GM21360 (cell line): ENCODE data around the gene COL1A2.

Experiments
- ATAC-seq: cut with Tn5 transposase; IDR thresholded peaks from one replicate; pipeline ENCODE4 v1.9.1; 2021; ENCODE audit warnings: mild to moderate bottlenecking, moderate library complexity; ENCODE audit not compliant: unreplicated experiment

The COL1A2 gene

DNA sequence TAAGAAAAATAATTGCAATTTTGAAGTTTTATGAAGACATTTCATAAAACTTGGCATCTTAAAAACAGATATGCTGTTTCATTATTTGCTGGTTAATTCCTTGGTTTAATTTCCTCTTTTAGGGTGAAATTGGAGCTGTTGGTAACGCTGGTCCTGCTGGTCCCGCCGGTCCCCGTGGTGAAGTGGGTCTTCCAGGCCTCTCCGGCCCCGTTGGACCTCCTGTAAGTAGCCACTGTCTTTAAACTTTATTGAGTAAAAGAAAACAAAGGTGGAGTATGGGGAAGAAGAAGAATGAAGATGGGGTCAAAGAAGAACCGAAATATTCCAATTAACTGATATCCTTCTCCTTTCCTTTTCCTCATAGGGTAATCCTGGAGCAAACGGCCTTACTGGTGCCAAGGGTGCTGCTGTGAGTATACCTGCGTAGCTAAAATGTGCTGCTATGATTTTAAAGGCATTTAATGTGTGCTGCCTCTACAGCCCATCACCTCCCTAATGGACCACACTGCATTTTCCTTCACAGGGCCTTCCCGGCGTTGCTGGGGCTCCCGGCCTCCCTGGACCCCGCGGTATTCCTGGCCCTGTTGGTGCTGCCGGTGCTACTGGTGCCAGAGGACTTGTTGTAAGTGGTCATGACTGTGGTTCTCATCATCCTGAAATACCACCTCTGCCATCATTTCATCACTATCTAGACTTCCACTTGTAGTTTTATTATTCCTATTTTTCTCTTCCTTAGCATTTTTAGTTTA is 14.7 kb downstream of the COL1A2 start:
- ATAC-seq: no peak

DNA sequence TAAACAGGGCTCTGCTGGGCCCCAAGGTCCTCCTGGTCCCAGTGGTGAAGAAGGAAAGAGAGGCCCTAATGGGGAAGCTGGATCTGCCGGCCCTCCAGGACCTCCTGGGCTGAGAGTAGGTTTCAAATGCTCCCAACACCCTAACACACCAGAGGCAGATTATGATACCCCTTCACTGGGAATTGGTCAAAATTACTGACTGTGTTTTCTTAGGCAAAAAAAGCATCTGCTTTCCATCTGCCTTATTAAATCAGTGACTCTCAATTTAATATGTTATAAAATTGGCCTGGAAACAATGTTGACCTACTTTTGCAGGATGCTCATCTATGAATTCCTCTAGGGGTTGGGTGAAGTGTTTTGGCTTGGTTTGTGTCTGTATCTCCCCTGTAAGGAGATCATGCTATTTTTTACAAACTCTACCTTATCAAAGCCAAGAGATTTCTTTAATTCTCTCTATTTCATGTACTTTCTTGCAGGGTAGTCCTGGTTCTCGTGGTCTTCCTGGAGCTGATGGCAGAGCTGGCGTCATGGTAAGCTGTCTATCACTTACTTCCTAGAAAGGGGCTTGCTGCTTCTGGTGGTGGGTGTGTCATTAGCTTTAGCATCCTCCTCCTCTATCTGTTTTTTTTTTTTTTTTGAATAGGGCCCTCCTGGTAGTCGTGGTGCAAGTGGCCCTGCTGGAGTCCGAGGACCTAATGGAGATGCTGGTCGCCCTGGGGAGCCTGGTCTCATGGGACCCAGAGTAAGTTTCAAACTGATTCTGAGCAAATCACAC is 15.9 kb downstream of the COL1A2 start:
- no peak for ATAC-seq

DNA sequence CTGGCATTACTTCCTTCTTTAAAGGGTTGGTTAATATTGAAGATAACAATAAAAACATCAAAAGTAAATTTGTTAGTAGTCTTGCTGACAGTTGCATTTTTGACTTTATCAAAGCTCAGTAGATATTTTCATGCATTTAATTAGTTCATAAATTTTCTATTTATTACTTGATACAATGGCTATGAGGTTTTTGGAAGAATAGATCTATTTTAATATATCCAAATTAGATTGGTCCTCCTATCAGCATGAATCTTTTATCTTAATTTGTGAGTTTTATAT is 16.4 kb downstream of the COL1A2 start:
- ATAC-seq: no peak

DNA sequence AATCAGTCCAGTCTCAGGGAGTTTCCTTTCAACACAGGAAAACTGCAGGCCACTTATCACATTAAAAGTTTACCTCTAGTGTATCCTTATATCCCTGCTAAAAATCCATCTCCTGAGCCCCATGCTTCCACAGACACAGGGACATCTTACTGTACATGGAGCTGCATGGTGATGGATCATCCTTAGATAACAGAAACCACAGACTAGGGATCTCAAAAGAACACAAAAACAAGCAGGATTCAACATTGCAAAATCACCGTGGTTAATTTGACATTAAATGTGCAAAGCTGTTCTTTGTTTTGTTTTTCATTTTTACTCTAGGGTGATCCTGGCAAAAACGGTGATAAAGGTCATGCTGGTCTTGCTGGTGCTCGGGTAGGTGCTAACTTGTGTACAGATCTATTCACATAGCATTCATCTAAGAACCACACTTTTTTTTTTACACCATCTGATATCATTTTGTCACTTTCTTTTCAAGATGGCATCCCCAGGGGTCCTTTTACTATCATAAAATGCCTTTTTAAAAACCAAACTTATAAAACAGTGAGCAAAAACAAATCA is 18.1 kb downstream of the COL1A2 start:
- no peak for ATAC-seq

DNA sequence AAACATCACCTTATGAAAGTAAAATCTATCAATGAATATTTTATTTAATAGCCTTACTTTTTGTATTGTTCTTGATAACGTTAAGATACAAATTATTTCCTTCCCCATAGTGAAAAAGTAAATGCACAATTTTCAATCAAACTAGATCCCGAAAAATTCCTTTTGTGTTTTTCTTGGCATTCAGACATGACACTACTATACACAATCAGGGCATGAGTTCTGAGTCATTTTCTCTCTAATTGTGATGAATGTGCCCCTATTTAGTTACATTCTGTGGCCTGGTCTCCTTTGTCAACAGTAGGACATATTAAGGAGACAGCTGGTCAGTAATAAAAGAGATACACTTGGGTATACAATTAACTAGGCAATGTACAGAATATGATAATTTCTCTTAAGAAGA is 19.8 kb downstream of the COL1A2 start:
- ATAC-seq: no peak

DNA sequence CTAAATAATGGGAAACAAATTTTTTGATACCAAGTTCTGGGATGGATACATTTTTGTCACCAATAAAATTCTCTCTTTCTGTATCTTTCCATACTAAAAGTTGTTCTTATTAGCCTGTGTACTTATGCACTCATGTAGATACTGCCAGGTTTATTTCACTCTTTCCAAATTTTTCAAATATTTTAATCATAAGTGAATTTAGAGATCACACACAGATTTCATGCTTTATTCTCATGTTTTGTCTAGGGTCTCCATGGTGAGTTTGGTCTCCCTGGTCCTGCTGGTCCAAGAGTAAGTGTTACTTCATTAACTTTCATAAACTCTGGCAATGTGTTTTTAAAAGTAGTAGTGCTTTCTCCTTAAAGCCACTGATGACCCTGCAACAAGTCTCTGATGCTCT is 20.3 kb downstream of the COL1A2 start:
- no peak for ATAC-seq

DNA sequence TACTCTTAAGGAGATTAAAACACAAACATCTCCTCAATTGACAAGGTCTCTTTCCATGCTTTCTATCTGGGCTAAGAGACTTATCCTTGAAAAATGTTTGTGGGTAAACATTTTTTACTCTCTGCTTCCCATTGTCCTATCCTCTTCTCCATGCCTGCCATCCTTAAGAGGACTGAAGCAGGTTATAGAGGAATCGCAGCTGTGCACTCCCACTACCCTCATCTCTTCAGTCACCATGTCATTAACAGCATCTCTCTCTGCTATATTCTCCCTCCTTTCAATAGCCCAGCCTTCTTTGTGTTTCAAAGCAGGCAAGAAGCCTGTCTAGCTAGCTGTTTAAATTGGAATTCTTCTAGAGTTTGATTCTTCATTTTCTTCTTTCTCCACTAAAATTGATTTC is 22.6 kb downstream of the COL1A2 start:
- no peak for ATAC-seq

DNA sequence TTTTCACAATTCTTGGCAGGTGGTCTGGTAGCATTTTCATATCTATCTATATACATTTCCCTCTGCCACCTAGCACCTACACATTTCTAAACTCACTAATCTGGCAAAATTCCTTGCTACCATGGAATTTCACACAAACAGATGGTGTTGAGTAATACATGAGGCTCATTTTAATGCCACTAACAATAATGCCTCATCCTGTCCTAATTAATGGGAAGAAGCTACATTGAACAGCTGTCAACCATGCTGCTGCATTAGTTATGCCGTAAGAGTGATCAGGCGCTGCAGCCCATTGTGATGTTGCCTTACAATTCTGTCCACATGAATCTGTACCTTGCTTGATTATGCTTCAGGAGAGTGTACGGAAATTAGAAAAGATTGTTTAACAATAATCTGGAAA is 23.2 kb downstream of the COL1A2 start:
- no peak for ATAC-seq

DNA sequence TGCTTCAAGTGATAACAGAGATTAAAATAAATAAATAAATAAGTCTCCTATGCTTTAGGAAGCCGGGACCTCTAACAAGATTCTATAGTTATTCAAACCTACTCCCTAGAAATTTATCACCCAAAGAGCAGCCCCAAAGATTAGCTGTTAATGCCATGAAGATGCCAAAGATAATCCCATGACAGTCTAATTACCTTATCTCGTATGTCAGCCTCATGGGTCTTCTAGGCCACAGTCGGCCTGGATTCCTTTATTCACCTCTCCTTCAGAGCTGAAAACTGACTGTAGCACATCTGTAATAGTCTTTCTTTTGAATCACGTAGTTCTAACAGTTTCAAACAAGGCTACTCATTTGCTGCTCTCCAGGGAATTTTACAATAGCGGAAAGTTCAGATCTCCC is 24.2 kb downstream of the COL1A2 start:
- ATAC-seq: no peak

DNA sequence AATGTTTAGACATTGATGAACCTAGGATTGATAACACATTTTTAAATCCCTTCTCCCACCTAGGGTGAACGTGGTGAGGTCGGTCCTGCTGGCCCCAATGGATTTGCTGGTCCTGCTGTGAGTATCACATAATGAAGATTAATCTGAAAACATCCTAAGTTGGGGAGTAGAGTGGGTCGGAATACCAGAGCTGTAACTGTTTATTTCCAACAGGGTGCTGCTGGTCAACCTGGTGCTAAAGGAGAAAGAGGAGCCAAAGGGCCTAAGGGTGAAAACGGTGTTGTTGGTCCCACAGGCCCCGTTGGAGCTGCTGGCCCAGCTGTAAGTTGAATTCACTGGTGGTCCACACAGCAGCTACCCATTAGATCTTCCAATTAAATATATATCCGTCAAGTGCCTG is 25.6 kb downstream of the COL1A2 start:
- no peak for ATAC-seq

DNA sequence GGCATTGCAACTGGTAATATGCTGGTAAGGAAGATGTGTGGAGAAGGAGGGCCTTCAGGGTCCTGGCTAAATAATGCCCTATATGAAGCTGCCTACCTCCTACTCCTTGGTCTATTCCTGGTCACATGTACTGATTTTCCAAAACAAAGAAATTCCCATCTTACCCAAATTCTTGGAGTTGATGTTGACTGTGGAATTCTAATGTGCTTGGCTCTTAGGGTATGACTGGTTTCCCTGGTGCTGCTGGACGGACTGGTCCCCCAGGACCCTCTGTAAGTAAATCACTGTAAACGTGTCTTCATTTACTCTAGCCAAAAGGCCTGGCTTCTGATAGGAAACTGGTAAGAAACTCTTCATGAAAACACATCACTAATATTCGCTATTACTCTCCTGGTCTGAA is 27.0 kb downstream of the COL1A2 start:
- ATAC-seq: no peak

DNA sequence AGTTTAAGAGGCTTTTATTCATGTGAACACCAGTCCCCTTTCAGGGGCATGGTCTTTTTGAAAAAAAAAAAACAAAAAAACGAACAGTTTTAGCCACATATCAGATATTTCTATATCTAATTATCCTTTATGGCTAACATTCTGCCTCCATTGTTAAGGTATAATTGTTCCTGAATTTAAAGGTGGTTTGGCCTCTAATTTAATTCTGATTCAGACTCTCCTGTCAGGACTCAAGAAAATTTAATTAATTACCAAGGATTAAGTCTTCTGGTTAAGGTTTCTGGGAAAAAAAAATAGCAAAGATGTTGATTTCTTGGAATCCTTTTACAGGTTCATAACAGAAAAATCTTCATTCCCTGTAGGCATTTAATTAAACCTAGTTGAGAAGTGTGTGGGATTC is 27.4 kb downstream of the COL1A2 start:
- no peak for ATAC-seq

DNA sequence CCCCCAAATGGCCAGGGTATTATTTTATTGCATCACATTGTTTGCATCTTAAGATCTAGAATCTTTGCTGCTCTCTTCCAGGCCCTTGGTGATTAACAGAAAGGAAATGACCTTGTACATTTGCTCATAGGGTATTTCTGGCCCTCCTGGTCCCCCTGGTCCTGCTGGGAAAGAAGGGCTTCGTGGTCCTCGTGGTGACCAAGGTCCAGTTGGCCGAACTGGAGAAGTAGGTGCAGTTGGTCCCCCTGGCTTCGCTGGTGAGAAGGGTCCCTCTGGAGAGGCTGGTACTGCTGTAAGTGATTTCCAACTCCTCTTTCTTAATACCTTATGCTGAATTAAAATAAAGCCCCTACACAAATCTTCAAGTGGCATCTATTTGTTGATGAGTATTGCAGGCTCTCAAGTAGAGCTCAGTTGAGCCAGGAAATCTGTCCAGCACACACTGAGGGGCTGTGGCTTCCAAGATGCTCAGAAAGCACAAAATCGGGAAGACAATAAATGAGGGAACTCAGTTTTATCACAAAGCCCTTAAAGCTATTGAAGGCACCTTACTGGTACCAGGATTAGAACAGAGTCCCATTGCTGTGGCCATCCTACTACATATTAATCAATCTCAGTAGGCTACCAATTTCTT is 28.2 kb downstream of the COL1A2 start:
- ATAC-seq: no peak

DNA sequence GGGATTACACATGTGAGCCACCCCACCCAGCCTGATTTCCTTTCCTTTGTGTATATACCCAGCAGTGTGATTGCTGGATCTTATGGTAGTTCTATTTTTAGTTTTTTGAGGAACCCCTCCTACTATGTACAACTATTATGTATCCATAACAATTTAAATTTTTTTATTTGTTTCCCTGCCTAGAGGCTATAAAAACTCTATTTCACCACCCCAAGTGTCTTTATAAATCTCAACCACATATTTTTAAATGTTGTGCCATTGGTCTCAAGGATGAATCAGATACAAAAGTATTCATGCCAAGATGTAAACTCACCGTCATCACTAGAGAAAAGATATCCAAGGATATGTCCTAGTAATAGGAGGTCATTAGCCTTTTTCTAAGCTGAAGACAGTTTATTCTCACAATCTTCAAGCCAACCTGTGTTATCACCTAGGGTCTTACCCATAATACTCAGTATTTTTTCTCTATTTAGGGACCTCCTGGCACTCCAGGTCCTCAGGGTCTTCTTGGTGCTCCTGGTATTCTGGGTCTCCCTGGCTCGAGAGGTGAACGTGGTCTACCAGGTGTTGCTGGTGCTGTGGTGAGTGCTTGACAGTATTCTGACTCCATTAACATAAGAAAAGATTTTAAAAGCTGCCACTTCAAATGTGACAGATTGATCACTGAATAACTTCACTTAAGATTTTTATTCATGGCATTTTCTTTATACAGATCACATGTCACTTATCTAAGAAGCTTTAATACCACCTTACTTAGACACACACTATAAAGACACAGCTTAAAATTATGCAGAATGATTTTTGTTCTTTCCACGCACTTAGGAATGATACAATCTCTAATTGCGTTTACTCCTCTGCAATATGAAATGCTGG is 29.4 kb downstream of the COL1A2 start:
- no peak for ATAC-seq

DNA sequence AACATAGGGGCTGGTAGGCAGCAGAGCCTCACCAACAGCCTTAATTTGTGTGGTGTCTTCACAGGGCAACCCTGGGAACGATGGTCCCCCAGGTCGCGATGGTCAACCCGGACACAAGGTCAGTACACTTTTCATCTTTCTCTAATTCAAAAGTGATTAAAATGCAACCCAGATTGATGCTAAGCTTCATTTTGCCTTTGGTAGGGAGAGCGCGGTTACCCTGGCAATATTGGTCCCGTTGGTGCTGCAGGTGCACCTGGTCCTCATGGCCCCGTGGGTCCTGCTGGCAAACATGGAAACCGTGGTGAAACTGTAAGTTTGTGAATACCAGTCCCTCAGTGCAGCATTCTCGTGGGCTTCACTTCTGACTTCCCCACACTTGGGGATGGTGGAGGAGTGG is 30.9 kb downstream of the COL1A2 start:
- no peak for ATAC-seq

DNA sequence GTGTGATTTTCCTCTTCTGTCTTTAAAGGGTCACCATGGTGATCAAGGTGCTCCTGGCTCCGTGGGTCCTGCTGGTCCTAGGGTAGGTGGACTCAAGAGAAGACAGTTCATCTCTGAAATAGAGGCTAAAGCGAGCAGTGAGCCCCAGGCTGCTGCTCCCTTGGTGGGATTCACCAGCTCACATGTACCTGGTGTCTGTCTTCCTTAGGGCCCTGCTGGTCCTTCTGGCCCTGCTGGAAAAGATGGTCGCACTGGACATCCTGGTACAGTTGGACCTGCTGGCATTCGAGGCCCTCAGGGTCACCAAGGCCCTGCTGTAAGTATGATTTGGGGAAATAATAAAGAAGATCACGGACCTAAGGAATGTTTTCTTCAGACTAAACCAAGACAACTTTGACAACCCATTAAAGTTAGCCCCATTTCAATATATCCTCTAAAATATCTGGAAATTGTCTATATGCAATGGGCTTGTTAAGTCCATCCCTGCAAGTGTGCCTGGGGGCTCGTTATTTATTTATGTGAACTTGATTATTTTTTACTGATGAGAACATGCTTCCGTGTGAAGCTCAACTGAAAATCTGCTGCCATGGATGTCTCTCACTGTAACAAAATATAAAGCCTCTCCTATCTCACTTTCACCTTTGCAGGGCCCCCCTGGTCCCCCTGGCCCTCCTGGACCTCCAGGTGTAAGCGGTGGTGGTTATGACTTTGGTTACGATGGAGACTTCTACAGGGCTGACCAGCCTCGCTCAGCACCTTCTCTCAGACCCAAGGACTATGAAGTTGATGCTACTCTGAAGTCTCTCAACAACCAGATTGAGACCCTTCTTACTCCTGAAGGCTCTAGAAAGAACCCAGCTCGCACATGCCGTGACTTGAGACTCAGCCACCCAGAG is 32.5 kb downstream of the COL1A2 start:
- ATAC-seq: no peak

DNA sequence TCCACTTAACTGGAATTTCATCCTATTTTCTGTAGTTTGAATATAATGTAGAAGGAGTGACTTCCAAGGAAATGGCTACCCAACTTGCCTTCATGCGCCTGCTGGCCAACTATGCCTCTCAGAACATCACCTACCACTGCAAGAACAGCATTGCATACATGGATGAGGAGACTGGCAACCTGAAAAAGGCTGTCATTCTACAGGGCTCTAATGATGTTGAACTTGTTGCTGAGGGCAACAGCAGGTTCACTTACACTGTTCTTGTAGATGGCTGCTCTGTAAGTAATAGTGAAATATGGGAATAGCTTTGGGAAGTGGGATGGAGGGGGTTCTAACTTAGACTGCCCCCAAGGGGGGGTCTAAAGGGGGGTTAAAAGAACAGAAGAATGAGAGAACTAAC is 34.5 kb downstream of the COL1A2 start:
- no peak for ATAC-seq

DNA sequence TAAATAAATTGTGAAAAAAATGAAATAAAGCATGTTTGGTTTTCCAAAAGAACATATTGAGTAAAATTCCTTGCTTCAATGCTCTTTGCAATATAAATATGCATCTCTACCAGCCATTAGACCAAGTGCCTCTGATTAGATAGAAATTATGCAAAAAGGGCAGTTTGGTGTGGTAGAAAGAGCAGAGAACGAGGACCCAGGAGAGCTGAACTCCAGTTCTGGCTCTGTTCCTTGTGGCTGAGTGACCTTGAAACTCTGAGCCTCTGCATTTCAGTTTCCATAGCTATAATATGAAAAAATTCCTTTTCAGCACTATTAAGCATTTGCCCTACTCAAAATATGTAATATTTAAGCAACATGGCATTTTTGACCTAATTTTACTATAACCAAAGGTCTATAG is 36.5 kb downstream of the COL1A2 start:
- no peak for ATAC-seq

DNA sequence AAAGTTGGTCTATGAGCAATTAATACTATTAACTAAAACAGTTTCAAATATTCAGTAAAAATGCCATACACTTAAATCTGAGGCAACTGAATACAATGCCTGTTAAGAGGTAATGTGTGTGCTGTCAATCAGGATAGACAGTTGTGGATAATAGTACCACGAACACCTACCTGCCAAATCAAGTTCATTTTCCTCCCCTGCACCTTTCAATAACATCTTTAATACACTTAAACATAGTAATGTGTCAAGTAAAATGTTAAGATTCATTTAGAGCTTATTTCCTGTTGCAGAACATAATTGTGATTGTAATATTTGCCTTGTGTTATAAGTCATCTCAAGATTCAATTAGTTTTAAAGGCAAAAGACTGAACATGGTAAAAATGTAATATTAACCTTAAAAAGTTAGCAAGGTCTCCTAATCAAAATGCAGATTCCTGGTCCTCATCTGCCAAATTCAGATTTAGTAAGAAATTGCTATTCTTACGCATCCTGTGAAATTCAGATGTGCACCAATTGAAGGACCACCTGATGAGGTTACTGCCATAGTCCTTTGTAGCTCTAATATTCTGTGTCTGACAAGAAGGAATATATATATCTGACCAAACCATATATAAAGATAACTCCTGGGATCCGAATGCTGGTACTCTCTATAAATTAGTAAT is 37.1 kb downstream of the COL1A2 start:
- ATAC-seq: no peak

DNA sequence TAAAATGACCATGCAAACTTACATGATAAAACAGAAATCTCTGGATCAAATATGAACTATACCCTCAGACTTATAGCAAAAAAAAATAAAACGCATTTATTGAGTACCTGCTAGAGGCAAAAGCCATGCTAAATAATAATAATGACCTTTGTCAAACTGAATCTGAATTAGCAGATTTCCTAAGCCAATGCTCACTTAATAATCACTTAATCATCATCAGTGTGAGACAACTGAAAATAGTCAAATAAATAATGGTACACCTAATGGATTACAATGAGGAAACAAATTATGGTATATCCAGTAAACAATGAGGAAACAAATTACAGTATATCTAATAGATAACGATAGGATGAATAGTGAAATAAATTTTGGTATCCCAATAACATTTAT is 37.6 kb downstream of the COL1A2 start:
- ATAC-seq: no peak
